ENCODE measurements around the gene NSMF. TPM values are rescaled to one million over a fixed set of nuclear protein-coding genes. Genes with fewer than 3 reads are reported as not detected.

Gene NSMF
- total and polyA plus RNA-seq, 2 of the 4 experiments (the other 2 are of a cell fraction), result 7.7 to 40.9 TPM

DNA sequence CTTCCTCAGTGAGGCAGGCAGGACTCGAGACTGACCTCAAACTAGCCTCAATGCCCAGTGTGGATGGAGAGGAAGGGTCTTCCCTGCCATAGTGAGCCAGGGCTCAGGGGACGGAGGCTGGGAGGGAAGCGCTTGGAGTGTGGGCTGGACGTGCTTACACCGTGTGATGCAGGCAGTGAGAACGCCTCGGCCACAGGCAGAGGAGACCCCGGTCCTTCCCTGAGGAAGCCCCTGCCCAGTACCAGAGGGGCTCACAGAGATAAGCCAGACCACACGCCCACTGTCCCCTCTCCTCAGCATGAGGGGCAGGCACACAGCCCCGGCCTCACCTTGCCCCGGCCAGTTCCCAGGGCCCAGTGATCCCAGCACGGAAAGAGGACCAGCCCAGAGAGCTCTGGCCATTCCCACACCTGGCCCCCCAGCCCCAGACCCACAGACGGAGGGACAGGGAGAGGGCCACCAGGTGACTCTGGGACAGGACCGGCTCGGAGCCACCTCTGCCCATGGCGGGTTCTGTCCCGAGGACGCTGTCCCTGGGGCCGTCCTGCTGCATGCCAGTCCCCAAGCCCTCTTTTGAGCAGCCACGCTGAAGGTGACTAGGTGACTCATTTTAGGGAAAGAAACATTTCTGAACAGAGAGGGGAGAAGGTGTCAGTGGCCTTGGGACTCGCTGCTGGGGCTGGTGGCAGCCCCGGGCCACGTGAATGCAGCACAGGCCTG, 6.0 kb upstream of the NSMF start:
- H2AK9ac ChIP-seq (replicated peaks; ENCODE audit: low read depth, low read length, poor library complexity), result no peak overlapping the region
- dilution Hi-C loops (cut with HindIII; ENCODE audit: low sequenced_read_pairs, unreplicated experiment), result no loop called here
- no peak overlapping the region for H3K18ac ChIP-seq (ENCODE audit: low read depth, low read length)
- H2AK5ac ChIP-seq (ENCODE audit: low read depth, low read length), result no peak overlapping the region
- H3K79me1 ChIP-seq (ENCODE audit: low read depth in 1 of 2, low read length in 2 of 2), result no peaks in the 10 kb centered on the region
- no peak overlapping the region for H4K5ac ChIP-seq (ENCODE audit: low read depth, low read length)
- ChIA-PET POLR2A (ENCODE audit: unreplicated experiment) (no interaction called here), CTCF (interaction anchor here (0.6 kb wide), 1 partner anchor 180 kb away, joined by 3 read pairs; no protein-coding TSS in a partner anchor)
- DNase-seq, result no peak
- H3K4me3 ChIP-seq (ENCODE audit: insufficient read depth, low read depth, low read length), result no peak overlapping the region
- no peak overlapping the region for H3K14ac ChIP-seq (replicated peaks; ENCODE audit: low read depth, low read length)
- 38% methylated on average over 2 of the region's 23 CpGs; no CpG with 5 or more reads in 1 of the 2 experiments for WGBS, 2 experiments (ENCODE audit: extremely low coverage in 2 of 2, insufficient read length in 1 of 2)
- no peaks in the 10 kb centered on the region for H3K36me3 ChIP-seq (ENCODE audit: control insufficient read depth, insufficient read depth, low read length)
- H3K4me2 ChIP-seq (ENCODE audit: low read depth, low read length), result no peak overlapping the region
- no peak overlapping the region for H2BK20ac ChIP-seq (ENCODE audit: low read depth, low read length)
- H2BK120ac ChIP-seq (ENCODE audit: low read depth, low read length), result no peak overlapping the region
- in situ Hi-C loops (cut with MboI; ENCODE audit: low sequenced_read_pairs), result no loop called here
- TF ChIP-seq FOS (IDR thresholded peaks at IDR 0.05; ENCODE audit: low read depth, low read length), result no peak
- no peak for TF ChIP-seq POLR2A (IDR thresholded peaks at IDR 0.05; ENCODE audit: low read depth, low read length)
- no peak for TF ChIP-seq MAZ (IDR thresholded peaks at IDR 0.05; ENCODE audit: borderline replicate concordance, low read depth, low read length)
- no peak for TF ChIP-seq RFX5 (IDR thresholded peaks at IDR 0.05; ENCODE audit: low read depth, low read length)
- TF ChIP-seq MXI1 (IDR thresholded peaks at IDR 0.05; ENCODE audit: borderline replicate concordance, low read depth, low read length), result no peak
- BruUV-seq (replicated peaks), result no TSS peak
- H3K27ac ChIP-seq (ENCODE audit: insufficient read depth, low read length), result no peak overlapping the region
- H4K91ac ChIP-seq (ENCODE audit: insufficient read depth, low read depth, low read length), result no peak overlapping the region
- intact Hi-C loops (cut with micrococcal nuclease), result no loop called here
- peaks cover 11% of the 10 kb centered on the region for H3K27me3 ChIP-seq (ENCODE audit: control insufficient read depth, insufficient read depth, low read length)
- H3K9me1 ChIP-seq (ENCODE audit: insufficient read depth, low read length), result no peaks in the 10 kb centered on the region
- H3K9me3 ChIP-seq (ENCODE audit: control insufficient read depth, insufficient read depth, low read length), result no peaks in the 10 kb centered on the region
- no peaks in the 10 kb centered on the region for H4K20me1 ChIP-seq (ENCODE audit: insufficient read depth, low read length)
- no peak overlapping the region for H3K23ac ChIP-seq (ENCODE audit: low read depth, low read length)
- no peak overlapping the region for H2BK15ac ChIP-seq (ENCODE audit: low read depth, low read length)
- no peak overlapping the region for H3K56ac ChIP-seq (ENCODE audit: extremely low read depth, insufficient read depth, low read length)
- no peaks in the 10 kb centered on the region for H3K4me1 ChIP-seq (ENCODE audit: control insufficient read depth, insufficient read depth, low read length)
- H2BK5ac ChIP-seq (ENCODE audit: low read depth, low read length, poor library complexity, severe bottlenecking), result no peak overlapping the region
- H3K9ac ChIP-seq (ENCODE audit: low read depth, low read length), result no peak overlapping the region
- no peak for ATAC-seq (ENCODE audit: low read depth)
- no peak overlapping the region for H4K8ac ChIP-seq (ENCODE audit: low read depth in 2 of 2, low read length in 2 of 2)
- no peak overlapping the region for H3K4ac ChIP-seq (ENCODE audit: low read depth, low read length)
- H2AFZ ChIP-seq (replicated peaks; ENCODE audit: low read length, poor library complexity), result no peak overlapping the region

All from IMR-90 (cell line).